ENCODE results near the gene SALL3. TPM values are rescaled to one million over a fixed set of nuclear protein-coding genes. Genes with fewer than 3 reads are reported as not detected.

SALL3 gene
- total RNA-seq, 6 donors from 2014 or later: 0.11 to 0.24 TPM; not detected in 4

DNA sequence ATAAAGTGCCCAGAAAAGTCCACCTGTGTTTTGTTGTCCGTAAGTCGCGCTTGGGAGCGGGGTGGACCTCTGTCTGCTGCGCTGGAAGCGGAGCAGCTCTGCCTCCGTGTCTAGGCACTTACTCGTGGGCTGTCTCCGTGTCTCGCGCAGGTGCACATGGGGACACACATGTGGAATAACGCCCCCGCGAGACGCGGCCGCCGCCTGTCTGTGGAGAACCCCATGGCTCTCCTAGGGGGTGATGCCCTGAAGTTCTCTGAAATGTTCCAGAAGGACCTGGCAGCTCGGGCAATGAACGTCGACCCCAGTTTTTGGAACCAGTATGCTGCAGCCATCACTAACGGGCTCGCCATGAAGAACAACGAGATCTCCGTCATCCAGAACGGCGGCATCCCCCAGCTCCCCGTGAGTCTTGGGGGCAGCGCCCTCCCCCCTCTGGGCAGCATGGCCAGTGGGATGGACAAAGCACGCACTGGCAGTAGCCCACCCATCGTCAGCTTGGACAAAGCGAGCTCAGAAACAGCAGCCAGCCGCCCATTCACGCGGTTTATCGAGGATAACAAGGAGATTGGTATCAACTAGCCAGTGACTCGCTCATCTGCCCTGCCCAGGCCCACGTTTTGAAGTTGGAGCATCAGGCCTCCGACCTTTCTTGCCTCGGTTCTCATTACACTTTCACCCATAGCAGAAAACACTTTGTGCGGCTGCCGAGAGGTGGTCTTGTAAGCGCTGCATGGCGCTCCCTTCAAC lies 17.3 kb downstream of the SALL3 start:
- Histone ChIP-seq H3K27ac (no peak overlapping the region), H3K4me3 (no peak overlapping the region), H3K9me3 (no peaks in the 10 kb centered on the region), H3K27me3 (peaks cover 0 to 4% (median 0%) of the 10 kb centered on the region in 4 donors), H3K36me3 (no peaks in the 10 kb centered on the region), H3K4me1 (no peaks in the 10 kb centered on the region)
- DNase-seq (peak; percentile 16 to 80), ATAC-seq (ENCODE audit: low FRiP score in 2 of 2) (no peak)
- no peak for TF ChIP-seq POLR2A (IDR thresholded peaks at IDR 0.05)
- TF ChIP-seq EP300 (IDR thresholded peaks at IDR 0.05): no peak
- TF ChIP-seq CTCF (IDR thresholded peaks at IDR 0.05): no peak
- no peak for TF ChIP-seq POLR2AphosphoS5 (IDR thresholded peaks at IDR 0.05)
- 94 to 95% methylated on average over 27 to 44 of the region's 44 CpGs for WGBS, 2 donors

DNA sequence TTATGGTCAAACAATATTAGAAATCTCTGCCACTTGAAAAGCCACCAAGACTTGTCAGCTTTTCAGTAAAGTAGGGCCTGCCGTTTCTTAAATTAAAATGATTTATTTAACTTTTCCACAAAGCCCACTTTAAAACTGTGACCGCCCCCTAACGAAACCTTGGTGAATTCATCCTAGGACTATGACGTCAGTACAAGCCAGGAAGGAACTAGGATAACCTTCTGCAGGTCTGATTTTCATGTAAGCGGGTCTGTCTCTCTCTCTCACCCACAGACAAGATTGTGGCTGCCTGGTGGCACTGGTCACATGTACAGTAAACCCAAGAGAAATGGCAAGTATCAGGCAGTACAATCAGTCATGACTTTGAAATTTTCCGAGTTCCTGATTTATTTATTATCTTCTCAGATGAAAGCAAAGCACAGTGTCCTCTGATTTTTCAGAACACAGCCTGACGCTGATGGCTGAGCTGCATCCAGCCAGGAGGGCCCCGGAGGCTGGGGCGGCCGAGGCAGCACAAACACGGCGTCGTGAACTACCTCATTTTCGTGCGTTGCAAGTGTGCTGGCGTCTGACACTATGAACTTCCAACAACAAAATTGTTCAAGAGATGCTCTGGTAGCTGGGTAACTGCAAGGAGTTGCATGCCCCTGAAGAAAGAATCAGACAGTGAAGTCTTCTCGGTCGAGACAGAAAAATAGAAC lies 18.9 kb downstream of the SALL3 start:
- DNase-seq (peak in 1 of 2 donors; percentile 70), ATAC-seq (ENCODE audit: low FRiP score in 2 of 2) (no peak)
- 78% methylated on average over 18 of the region's 18 CpGs for WGBS, 2 donors
- no peaks in the 10 kb centered on the region for H3K4me1 ChIP-seq
- H3K9me3 ChIP-seq: no peaks in the 10 kb centered on the region
- no peaks in the 10 kb centered on the region for H3K36me3 ChIP-seq
- no peak for TF ChIP-seq EP300 (IDR thresholded peaks at IDR 0.05)
- TF ChIP-seq CTCF (IDR thresholded peaks at IDR 0.05): no peak
- TF ChIP-seq POLR2AphosphoS5 (IDR thresholded peaks at IDR 0.05): no peak
- TF ChIP-seq POLR2A (IDR thresholded peaks at IDR 0.05): no peak
- H3K4me3 ChIP-seq: no peak overlapping the region
- no peak overlapping the region for H3K27ac ChIP-seq
- H3K27me3 ChIP-seq: peaks cover 0 to 4% (median 0%) of the 10 kb centered on the region in 4 donors

GRCh38 chr18:78999939-79000338 lies 20.3 kb downstream of the SALL3 start:
- H3K4me3 ChIP-seq: no peak overlapping the region
- no peaks in the 10 kb centered on the region for H3K4me1 ChIP-seq
- no peak overlapping the region for H3K27ac ChIP-seq
- H3K36me3 ChIP-seq: no peaks in the 10 kb centered on the region
- no peak for ATAC-seq (ENCODE audit: low FRiP score in 2 of 2)
- H3K27me3 ChIP-seq: peaks cover 0 to 4% (median 0%) of the 10 kb centered on the region in 4 donors
- TF ChIP-seq EP300 (IDR thresholded peaks at IDR 0.05): no peak
- no peak for TF ChIP-seq POLR2AphosphoS5 (IDR thresholded peaks at IDR 0.05)
- no peak for TF ChIP-seq POLR2A (IDR thresholded peaks at IDR 0.05)
- no peak for TF ChIP-seq CTCF (IDR thresholded peaks at IDR 0.05)
- DNase-seq: no peak
- WGBS, 2 donors: 62 to 65% methylated on average over 8 of the region's 8 CpGs
- H3K9me3 ChIP-seq: no peaks in the 10 kb centered on the region

- TF ChIP-seq EP300 (IDR thresholded peaks at IDR 0.05) (no peak), CTCF (IDR thresholded peaks at IDR 0.05) (no peak), POLR2A (IDR thresholded peaks at IDR 0.05) (no peak), POLR2AphosphoS5 (IDR thresholded peaks at IDR 0.05) (no peak)
- Histone ChIP-seq H3K9me3 (no peaks in the 10 kb centered on the region), H3K36me3 (no peaks in the 10 kb centered on the region), H3K4me1 (no peaks in the 10 kb centered on the region), H3K4me3 (no peak overlapping the region), H3K27ac (no peak overlapping the region), H3K27me3 (peaks cover 0 to 4% (median 0%) of the 10 kb centered on the region in 4 donors)
- WGBS, 2 donors: 85 to 87% methylated on average over 13 of the region's 13 CpGs
- ATAC-seq (ENCODE audit: low FRiP score in 2 of 2) (no peak), DNase-seq (peak in 1 of 2 donors; percentile 44)
These were observed 21.4 kb downstream of the SALL3 start for GRCh38 chr18:79000997-79001396.
